HG03342 (cell line): ENCODE data around the gene JMJD6.

Source experiments
- ATAC-seq: cut with Tn5 transposase; IDR thresholded peaks from one replicate; pipeline ENCODE4 v1.9.1; 2021; ENCODE audit warnings: mild to moderate bottlenecking, moderate library complexity; ENCODE audit not compliant: unreplicated experiment

The JMJD6 gene

DNA sequence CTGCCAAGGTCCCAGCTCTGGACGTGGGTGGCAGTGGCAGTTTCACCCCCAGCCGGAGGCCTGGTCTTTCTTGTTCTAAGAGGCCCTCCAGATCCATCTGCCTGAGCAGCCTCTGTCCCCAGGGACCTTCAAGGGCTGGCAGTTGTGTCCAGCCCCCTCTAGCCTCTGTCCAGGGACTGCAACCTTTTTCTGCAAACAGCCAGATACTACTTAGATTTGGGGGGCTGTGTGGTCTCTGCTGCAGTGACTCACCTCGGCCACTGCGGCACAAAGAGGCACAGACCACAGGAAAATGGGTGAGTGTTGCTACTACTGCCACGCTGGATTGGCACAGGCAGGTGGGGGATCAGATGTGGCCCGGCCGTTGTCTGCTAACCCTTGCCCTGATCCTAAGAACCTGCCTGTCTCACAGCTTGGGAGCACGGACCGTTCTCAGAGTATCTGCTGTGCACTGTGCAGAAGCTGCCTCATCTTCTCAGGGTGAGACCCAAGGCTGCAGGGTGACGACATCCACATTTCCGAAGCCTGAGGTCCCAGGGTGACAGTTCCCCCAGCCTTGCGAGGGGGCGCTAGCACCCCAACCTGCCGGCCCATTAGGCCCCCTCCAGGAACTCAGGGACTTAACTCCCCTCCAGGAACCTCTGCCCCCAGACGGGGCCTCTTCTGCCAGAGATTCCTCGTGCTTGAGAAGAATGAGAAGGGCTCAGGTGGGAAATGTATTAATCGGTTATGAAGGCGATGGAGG, 43.2 kb downstream of the JMJD6 start:
- no peak for ATAC-seq

DNA sequence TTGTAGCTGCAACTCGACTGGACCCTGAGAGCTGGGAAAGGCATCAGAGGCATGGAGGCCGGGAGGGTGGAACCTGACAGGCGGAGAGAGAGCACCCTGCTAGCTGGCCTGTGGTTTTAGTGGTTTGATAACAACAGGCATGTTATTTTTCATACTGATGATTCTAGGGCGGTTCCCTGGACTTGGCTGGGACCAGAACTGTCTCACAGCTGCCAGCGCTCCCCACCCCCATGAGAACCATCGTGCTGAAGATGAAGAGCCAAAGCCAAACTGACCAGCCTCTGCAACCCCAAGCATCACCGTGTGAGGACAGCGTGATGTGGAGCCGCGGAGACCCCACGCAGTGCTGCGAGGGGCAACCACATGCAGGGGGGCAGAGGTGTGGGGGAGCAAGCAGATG, 44.1 kb downstream of the JMJD6 start:
- ATAC-seq = no peak

DNA sequence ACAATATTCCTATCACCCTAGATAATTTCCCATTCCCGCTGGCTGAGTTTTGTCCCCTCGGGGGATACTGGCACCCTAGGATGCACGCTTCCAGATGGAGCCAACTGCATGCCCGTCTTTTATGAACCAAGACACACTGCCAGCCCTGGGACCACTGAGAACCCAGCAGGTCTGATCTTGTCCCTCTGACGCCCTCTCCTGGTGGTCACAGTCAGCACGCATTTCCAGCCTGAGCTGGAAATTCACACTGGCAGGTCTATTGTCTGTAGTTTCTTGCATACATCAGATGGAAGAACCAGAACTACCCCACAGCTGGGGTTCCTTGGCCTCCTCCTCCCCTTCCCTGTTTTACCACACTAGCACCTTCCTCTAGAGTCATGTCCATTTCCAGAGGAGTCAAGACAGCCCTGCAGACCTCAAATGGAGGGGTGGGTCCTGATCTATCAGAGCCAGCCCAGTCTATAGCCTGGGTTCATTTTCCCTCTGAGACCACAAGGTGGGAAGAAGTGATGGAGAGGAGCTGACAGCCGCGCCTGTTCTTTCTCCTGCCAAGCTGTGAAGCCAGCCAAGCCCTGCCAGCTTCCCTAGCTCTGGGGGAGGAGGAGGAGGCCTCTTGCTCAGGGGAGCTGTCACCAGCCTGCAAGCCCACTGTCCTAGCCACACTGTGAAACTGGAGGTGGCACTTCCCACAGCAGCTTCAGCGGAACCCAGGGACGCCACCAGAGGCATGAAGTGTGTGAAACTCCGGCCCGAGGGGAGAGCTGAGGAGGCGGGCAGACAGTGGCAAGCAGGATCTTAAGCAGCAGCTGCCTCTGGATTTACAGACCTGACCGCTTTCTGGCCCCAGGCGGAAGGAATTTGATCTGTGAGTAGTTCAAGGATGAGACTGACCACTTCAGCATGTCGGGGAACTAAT, 44.9 kb downstream of the JMJD6 start:
- no peak for ATAC-seq

DNA sequence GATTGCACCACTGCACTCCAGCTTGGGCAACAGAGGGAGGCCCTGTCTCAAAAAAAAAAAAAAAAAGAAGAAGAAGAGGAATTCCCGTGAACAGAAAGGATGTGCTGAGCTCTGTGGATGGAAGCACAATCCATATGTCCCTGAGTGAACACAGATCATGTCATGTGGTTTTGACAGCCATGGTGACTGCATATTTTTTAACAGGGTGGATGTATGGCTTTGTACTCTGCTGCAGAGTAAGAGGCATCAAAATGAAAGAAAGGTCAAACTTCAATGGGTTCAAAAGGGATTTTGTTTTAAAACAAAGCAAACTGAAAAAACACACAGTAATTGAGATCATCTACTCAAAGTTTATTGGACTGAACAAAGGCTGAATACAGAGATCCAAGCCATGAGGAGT, 47.2 kb downstream of the JMJD6 start:
- no peak for ATAC-seq

DNA sequence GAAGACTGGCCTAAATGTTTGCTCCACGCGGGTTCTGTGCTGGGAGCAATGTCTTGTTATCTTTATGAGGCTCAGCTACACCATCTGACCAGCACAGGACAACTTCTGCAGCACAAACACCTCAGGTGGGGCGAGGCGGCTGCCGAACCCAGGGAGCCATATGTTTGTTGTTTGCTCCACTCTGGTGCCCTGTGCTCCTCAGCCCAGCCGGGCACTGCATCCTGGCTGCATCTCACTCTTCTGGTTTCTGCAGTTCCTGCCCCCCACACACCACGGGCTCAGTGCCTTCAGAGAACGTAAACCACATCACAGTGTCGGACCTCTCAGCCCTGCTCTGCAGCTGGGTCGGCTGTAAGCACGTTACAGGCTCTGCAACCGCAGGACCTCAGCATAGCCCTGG, 48.1 kb downstream of the JMJD6 start:
- no peak for ATAC-seq

DNA sequence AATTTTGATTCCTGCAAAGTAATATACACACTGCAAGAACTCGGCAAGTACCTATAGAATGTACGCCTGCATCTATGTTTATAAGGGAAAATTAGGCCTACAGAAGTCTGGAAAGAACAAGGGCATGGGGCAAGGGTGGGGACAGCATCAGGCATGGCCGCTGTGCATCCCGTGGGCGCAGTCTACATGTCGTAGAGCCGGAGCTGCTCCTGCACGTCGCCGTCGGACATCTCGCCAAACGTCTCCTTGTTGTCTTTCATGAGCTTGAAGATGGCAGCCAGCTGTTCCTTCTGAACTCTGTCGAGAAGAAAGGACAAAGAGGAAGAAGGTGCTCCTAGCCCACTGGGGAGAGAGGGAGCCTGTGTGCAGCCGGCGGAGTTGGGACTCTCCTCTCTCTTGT, 49.0 kb downstream of the JMJD6 start:
- ATAC-seq = no peak

DNA sequence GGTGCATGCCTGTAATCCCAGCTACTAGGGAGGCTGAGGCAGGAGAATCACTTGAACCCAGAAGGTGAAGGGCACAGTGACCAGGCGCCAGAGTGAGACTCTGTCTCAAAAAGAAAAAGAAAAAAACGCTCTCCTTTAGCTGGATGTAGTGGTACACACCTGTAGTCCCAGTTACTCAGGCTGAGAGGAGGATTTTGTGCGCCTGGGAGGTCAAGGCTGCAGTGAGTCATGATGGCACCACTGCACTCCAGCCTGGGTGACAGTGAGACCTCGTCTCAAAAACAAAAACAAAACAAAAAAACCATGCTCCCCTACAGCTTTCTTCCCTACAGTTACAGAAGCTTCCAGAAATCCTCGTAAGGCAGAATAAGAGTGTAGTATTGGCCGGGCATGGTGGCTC, 49.8 kb downstream of the JMJD6 start:
- no peak for ATAC-seq

DNA sequence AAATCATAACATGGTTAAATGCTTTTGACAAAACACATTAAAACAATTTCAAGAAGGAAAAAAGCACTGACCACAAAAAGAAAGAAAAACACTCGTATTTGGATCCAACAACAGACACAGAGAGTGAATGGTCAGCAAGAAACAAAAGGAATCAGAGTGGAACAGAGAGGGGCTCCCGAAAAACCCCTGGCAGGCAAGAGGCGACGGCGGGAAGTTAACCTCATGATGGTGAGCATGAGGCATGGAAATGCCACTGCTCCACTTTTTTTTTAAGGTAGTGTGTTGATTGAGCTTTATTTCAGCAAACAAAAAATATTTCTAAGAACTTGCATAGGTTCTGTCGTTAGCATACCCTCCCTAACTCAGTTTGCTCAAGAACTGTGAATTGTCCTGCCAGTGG, 50.8 kb downstream of the JMJD6 start:
- ATAC-seq = no peak

DNA sequence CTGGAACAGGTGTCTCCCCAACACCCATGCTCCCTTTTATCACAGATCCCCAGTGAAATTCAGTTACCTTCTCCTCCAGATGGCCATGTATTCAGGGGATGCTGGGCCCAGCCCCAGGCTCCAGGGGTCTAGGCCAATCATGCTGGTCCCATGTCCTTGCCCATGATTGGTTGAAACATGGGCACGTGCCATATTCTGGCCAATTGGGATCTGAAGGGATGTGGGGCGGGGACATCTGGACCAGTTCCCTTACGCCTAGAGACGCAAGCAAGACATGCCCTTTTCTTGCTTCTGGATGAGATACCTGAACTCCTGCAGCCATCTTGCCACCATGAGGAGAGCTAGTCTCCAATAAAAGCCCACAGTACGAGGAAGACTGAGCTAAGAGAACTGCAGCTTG, 51.8 kb downstream of the JMJD6 start:
- ATAC-seq = no peak

DNA sequence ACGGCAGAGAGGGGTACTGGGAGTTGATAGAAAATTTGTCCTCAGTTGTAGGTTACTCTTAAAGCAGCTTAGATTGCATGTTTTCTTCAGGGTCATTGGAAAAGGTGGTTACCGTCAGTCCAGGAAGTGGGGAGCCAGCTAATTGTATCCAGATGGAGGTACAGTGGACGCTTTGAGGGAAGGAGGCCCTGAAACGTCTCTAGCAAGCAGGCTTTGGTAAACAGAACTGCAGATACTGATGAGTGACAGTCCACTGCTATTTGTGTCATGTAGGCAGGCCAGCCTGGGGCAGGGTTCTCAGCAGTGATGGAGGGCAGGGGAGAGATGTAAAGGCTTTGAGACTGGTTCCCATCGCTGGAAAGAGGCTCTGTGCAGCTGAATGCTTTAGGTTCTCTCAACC, 52.7 kb downstream of the JMJD6 start:
- ATAC-seq = no peak

DNA sequence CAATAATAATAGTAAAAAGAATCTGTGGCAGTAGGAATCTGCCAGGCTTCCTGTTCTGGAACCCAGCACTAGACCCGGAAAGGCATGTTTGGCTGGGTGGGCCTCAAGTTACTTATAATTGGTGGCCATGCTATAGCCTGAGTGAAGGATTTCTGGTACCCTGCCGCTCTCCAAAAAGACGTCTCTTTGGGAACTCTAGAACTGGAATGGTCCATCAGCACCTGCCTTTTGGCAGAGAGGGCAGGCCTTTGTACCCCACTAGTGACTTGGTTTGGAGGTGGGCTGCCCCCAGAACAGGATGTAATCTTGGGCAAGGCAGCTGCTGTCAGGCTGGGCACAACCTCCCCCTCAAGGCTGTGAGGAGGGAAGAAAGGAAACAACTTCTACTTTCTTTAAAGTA, 53.5 kb downstream of the JMJD6 start:
- no peak for ATAC-seq

DNA sequence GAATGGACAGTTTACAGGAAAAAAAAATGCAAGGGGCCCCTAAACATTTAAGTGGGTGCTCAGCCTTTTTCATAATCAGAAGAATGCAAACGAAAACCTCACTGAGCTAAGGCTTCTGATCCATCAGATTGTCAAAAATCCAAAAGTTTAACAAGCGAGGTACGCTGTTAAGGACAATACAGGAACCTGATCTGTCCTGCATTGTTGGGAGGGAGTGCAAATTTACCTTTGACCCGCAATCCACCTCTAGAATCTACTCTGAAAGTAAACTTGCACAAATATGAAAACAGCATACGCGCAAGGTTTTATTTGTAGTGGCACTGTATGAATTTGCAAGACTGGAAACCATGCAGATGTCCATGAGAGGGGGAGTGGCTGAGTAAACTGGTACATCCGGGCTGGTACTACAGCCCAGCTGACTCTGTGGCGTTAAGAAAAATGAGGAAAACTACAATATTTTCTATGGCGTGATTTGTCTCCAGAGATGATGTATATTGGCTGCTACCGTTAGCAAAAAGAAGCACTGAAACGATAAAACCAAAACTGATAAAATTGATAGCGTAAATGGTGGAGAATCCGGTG, 54.0 kb downstream of the JMJD6 start:
- no peak for ATAC-seq

DNA sequence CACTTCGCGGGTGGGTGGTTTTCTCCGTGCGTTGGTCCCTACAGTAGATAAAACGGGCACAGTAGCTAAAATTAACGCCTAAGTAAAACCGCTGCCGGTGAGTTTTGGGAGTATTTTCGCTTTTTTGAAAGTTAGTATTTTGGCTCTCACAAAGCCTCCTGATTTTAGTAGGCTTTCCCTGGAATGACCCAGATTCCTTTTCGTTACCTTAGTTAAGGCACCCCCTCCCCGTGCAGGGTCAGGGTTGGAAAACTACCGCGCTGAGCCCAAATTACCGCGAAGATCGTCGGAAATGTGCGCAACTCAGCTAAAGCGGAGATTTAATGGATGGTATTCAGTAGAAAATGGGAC, 54.5 kb downstream of the JMJD6 start:
- peak; percentile 7 for ATAC-seq

DNA sequence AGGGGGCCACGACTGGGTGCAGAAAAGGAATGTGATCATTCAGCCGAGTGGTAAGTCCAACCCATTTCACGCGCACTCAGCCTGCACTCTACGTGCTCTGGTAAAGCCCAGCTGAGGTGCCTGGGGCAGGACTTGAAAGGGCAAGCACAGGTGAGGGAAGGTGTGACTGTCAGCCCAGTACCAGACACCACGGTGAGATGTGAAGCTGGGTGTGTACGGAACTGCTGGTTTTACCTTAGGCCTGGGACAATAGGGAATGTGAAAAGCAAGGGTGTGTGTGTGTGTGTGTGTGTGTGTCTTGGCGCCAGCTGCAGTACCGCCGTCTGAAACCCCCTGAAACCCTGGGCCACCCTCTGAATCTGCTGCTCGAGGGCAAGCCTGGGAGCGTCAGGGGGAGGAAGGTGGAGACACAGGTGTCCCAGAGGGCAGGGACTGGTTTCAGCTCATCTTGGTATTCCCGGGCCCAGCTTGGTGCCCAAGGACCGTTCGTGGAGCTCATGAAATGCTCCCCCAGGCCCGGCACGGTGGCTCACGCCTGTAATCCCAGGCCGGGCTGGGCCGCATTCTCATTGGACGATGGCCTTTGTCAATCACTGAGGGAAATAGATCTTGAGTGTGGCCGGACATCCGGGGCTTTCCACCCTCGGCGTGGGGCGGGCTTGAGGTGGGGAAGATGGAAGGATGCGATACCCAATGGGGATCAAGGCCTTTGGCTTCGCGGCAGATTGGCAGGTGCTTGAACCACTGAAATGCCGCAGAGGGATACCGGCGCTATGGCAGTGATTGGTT, 55.1 kb downstream of the JMJD6 start:
- ATAC-seq = peak; percentile 95

DNA sequence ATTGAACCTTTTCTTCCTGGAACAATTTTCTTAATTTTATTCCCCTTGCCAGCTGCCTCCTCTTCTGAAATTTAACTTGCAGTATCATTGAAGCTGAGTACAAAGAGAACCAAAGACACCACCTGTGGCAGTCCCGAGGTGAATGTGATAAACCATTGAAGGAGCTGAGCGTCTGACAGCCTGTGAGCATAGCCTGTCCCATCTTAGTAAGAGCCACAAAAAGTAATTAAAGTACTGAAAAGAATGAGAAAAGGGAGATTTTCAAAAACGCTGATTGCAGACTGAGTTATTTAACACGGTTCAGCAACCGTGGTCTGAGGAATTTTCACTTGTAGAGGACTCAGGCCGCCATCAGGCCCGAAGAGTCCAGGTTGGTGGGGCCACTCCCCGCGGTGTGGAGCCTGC, 55.7 kb downstream of the JMJD6 start:
- no peak for ATAC-seq

DNA sequence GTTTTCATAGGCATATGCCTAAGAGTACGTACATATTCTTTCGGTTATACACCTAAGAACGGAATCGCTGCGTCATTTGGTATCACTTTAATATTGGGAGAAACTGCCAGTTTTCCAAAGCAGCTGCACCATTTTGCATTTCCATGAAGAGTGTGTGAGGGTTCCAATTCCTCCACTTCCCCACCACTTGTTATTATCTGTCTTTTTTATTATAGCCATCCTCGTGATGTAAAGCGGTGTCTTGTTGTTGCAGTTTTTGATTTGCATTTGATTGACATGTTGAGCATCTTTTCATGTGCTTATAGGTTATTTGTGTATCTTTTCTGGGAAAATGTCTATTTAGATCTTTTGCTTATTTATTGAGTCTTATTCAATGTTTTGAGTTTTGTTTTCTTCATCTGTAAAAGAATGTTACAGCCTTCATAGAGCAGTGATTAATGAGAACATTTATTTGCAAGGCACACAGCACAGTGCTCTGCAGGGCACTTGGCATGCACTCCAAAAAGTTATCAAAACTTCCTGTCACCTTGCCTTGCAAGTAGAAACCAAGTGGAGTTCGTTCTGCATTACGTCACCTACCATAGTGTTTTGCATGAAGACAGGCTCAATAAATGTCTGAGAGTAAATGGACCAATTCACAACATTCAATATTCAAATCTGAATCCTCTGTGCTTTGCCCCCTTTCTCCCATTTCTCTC, 56.2 kb downstream of the JMJD6 start:
- no peak for ATAC-seq
